Measurements from ENCODE around the gene CDKN1B. TPM values are rescaled to one million over a fixed set of nuclear protein-coding genes. Genes with fewer than 3 reads are reported as not detected.

The CDKN1B gene
- total and polyA plus RNA-seq, 2 of the 13 experiments (the other 11 are each of a cell fraction or from before 2014, with no cell fraction given) = 20.1 to 37.2 TPM

- no peak for ATAC-seq
- peak overlapping the region; percentile 98 for H3K4me2 ChIP-seq (ENCODE audit: low read depth, low read length)
- TF ChIP-seq ZNF781 (CRISPR knock-in tag; IDR thresholded peaks at IDR 0.05; ENCODE audit: borderline replicate concordance, not compliant biosample characterization) (no peak), ZNF672 (CRISPR knock-in tag; IDR thresholded peaks at IDR 0.05) (no peak)
- 27% methylated on average over 2 of the region's 2 CpGs for WGBS (ENCODE audit: low lambda C conversion rate)
- peaks cover 19% of the 10 kb centered on the region for H3K4me1 ChIP-seq (ENCODE audit: insufficient read depth, low read length)
- H3K36me3 ChIP-seq (replicated peaks in 1 of 2; ENCODE audit: control insufficient read depth in 1 of 2, insufficient read depth in 2 of 2, low read length in 2 of 2) = no peaks in the 10 kb centered on the region
- H3K27ac ChIP-seq (ENCODE audit: extremely low read length, insufficient read depth, low read length) = peak overlapping the region; percentile 99
- no peaks in the 10 kb centered on the region; a peak in 2 of 5 replicates for H3K27me3 ChIP-seq (ENCODE audit: control insufficient read depth in 1 of 2, insufficient read depth in 2 of 2, low read length in 2 of 2)
- ChIA-PET CTCF (ENCODE audit: low intra/inter-chr PET ratio, low total read pairs) (no interaction called here), POLR2A (interaction anchor here (0.6 to 4.7 kb wide), 3 partner anchors 10 to 143 kb away, joined by 3 to 66 read pairs (median 3); no protein-coding TSS in a partner anchor)
- H2AFZ ChIP-seq (ENCODE audit: low read length) = peak overlapping the region; percentile 60
- DNase-seq (ENCODE audit: low spot score) = no peak
- H3K4me3 ChIP-seq (replicated peaks in 1 of 3; ENCODE audit: insufficient read depth in 1 of 3, low read depth in 2 of 3, low read length in 3 of 3) = peak overlapping the region; percentile 92 to 96 (median 96)
- H4K20me1 ChIP-seq (ENCODE audit: insufficient read depth, low read length) = peaks cover 9% of the 10 kb centered on the region; the same call in 1 of the 2 replicates
- H3K9me3 ChIP-seq (ENCODE audit: low read length) = no peaks in the 10 kb centered on the region
- in situ Hi-C loops (cut with HindIII; ENCODE audit: extremely low pct_ligation_motif_present, low pct_unique_long_range_greater_than_20kb) (loop anchor here (25.0 kb wide), 1 partner anchor 627 kb away; no protein-coding TSS in a partner anchor), intact Hi-C loops (cut with micrococcal nuclease; ENCODE audit: unreplicated experiment) (no loop called here)
- BruUV-seq (replicated peaks) = no TSS peak
- H3K9ac ChIP-seq (ENCODE audit: insufficient read depth, low read depth, low read length) = 0 out of 2 replicates have a peak overlapping the region, but pooled peaks have one; percentile 99
- FAIRE-seq = no peak
- H3K79me2 ChIP-seq (ENCODE audit: insufficient read depth, low read length) = peaks cover 29% of the 10 kb centered on the region
These were observed 3.3 kb upstream of the CDKN1B start for GRCh38 chr12:12713932-12714275.

DNA sequence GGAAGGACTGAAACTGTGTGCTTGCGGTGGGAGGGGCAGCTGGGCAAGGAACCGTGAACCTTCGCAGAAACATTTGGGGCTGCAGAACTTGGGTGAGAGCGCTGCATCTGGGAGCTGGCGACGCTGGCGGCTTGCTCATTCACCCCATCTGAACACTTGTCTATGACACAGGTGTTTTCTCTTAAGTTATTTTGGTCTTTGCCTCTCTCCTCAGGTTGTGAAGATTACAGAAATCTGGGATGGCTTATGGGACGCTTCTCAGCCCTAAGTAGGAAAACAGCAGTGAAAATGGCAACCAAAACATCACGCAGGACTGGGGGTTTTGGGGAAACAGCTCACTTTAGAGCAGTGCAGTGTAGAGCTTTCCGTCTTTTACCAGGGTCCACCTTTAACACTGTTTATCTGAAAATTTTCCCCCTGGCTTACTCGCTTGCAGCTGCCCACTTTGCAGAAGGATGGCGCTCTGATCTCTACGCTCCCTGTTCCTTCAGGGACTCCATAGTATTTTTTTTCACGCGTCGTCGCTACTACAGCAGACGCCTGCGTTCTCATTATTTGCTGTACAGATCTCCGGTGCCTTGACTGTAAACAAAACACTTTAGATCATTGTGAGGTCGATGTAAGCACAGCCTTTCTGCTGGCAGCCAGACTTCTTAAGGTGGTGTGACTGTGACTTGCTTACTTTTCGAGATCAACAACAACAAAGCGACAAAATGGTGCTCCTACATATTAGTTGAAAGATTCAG lies 2.7 kb upstream of the CDKN1B start:
- in situ Hi-C loops (cut with HindIII; ENCODE audit: extremely low pct_ligation_motif_present, low pct_unique_long_range_greater_than_20kb) (loop anchor here (25.0 kb wide), 1 partner anchor 627 kb away; no protein-coding TSS in a partner anchor), intact Hi-C loops (cut with micrococcal nuclease; ENCODE audit: unreplicated experiment) (loop anchor here (5.0 kb wide), 1 partner anchor 152 kb away; the partner anchor contains the start of gene DUSP16)
- no peak for DNase-seq (ENCODE audit: low spot score)
- WGBS (ENCODE audit: low lambda C conversion rate) = 3% methylated on average over 23 of the region's 23 CpGs
- no peak for FAIRE-seq
- Histone ChIP-seq H3K4me3 (replicated peaks in 1 of 3; ENCODE audit: insufficient read depth in 1 of 3, low read depth in 2 of 3, low read length in 3 of 3) (peak overlapping the region; percentile 92 to 96 (median 96)), H3K27me3 (ENCODE audit: control insufficient read depth in 1 of 2, insufficient read depth in 2 of 2, low read length in 2 of 2) (no peaks in the 10 kb centered on the region; a peak in 2 of 5 replicates), H3K4me1 (ENCODE audit: insufficient read depth, low read length) (peaks cover 22% of the 10 kb centered on the region), H3K4me2 (ENCODE audit: low read depth, low read length) (peak overlapping the region; percentile 98), H3K36me3 (replicated peaks in 1 of 2; ENCODE audit: control insufficient read depth in 1 of 2, insufficient read depth in 2 of 2, low read length in 2 of 2) (0 out of 5 replicates have a peak, but pooled peaks cover 0 to 4% of the 10 kb centered on the region in 2 experiments), H3K27ac (ENCODE audit: extremely low read length, insufficient read depth, low read length) (peak overlapping the region; percentile 99), H3K9me3 (ENCODE audit: low read length) (no peaks in the 10 kb centered on the region), H3K79me2 (ENCODE audit: insufficient read depth, low read length) (peaks cover 35% of the 10 kb centered on the region), H2AFZ (ENCODE audit: low read length) (peak overlapping the region; percentile 60), H4K20me1 (ENCODE audit: insufficient read depth, low read length) (peaks cover 12% of the 10 kb centered on the region; the same call in 1 of the 2 replicates), H3K9ac (ENCODE audit: insufficient read depth, low read depth, low read length) (peak overlapping the region; percentile 99)
- ATAC-seq = peak; percentile 4; the same call in 2 of the 3 replicates
- ChIA-PET CTCF (ENCODE audit: low intra/inter-chr PET ratio, low total read pairs) (interaction anchor here (1.4 kb wide), 1 partner anchor 23 kb away, joined by 4 read pairs; no protein-coding TSS in a partner anchor), POLR2A (interaction anchor here (0.6 to 4.7 kb wide), 4 partner anchors 10 to 143 kb away, joined by 3 to 66 read pairs (median 17); no protein-coding TSS in a partner anchor)
- no TSS peak for BruUV-seq (replicated peaks)
- TF ChIP-seq ZNF292 (CRISPR knock-in tag; IDR thresholded peaks at IDR 0.05; ENCODE audit: borderline replicate concordance, low read depth) (peak; percentile 21; the same call in 1 of the 2 replicates), MAZ (IDR thresholded peaks at IDR 0.05; ENCODE audit: borderline replicate concordance, low read depth, low read length) (no peak), MAZ (CRISPR knock-in tag; IDR thresholded peaks at IDR 0.05; ENCODE audit: low read depth) (0 out of 2 replicates have a peak, but pooled peaks have one; percentile 23), CREB1 (IDR thresholded peaks at IDR 0.05) (no peak), CREB1 (CRISPR knock-in tag; IDR thresholded peaks at IDR 0.05) (peak; percentile 55), HDAC1 (CRISPR knock-in tag; IDR thresholded peaks at IDR 0.05) (0 out of 2 replicates have a peak, but pooled peaks have one; percentile 26), NFYB (CRISPR knock-in tag; IDR thresholded peaks at IDR 0.05) (no peak), ATF4 (CRISPR knock-in tag; IDR thresholded peaks at IDR 0.05) (no peak), ZNF251 (CRISPR knock-in tag; IDR thresholded peaks at IDR 0.05) (no peak), ZNF460 (CRISPR knock-in tag; IDR thresholded peaks at IDR 0.05; ENCODE audit: borderline replicate concordance) (no peak), ZNF337 (CRISPR knock-in tag; IDR thresholded peaks at IDR 0.05; ENCODE audit: borderline replicate concordance, low read depth) (no peak), LBX2 (CRISPR knock-in tag; IDR thresholded peaks at IDR 0.05; ENCODE audit: borderline replicate concordance) (no peak)
